Peyer's patch (tissue), 4 donors: Measurements from ENCODE around the gene TMEM165. TPM values are rescaled to one million over a fixed set of nuclear protein-coding genes. Genes with fewer than 3 reads are reported as not detected.

Experiments
- DNase-seq, 3 donors: peaks; one replicate each; pipeline ENCODE4 v3.0.0-alpha.2; 2017 to 2019
- H3K27ac ChIP-seq, 4 donors: fragments of 200-600 bp; sonication (generic); one replicate each; pipeline ENCODE4 v1.5.1; 2016 to 2019
- H3K27me3 ChIP-seq, 2 donors: fragments of 200-600 bp; sonication (generic); one replicate each; pipeline ENCODE4 v1.5.1; 2019
- H3K36me3 ChIP-seq, 3 donors: fragments of 200-600 bp; sonication (generic); one replicate each; pipeline ENCODE4 v1.5.1; 2016 to 2019
- H3K4me1 ChIP-seq, 4 donors: fragments of 200-600 bp; sonication (generic); one replicate each; pipeline ENCODE4 v1.5.1; 2016 to 2019
- H3K4me3 ChIP-seq, 4 donors: fragments of 200-600 bp; sonication (generic); 1 replicate in 3 of 4; 2 replicates in 1 of 4; pipeline ENCODE4 v1.5.1; 2016 to 2019; ENCODE audit warnings: mild to moderate bottlenecking in 1 of 4
- H3K9me3 ChIP-seq, 4 donors: fragments of 200-600 bp; sonication (generic); one replicate each; pipeline ENCODE4 v1.5.1; 2016 to 2019; ENCODE audit warnings: mild to moderate bottlenecking in 1 of 4
- CTCF ChIP-seq, 6 experiments: fragments of 450-650 bp in 4 of 6; fragments of 200-600 bp in 2 of 6; sonication (generic) in 1 of 6; IDR thresholded peaks; one replicate each; pipeline ENCODE4 v1.5.1; 2017 to 2019; ENCODE audit warnings: antibody characterized with exemption in 6 of 6, mild to moderate bottlenecking in 3 of 6, moderate library complexity in 1 of 6
- POLR2A ChIP-seq, 2 donors: fragments of 450-650 bp; IDR thresholded peaks; one replicate each; pipeline ENCODE4 v1.5.1; 2017; ENCODE audit warnings: antibody characterized with exemption in 2 of 2, mild to moderate bottlenecking in 2 of 2, moderate library complexity in 2 of 2
- small RNA-seq, 2 donors: library from RNA; depleted of rRNA; stranded (forward); fragments of <200 nt; gene quantifications; one replicate each; pipeline ENCODE3, GENCODE V24; 2016
- total RNA-seq, 4 donors: library from RNA; depleted of rRNA; stranded (reverse); fragments of >200 nt; gene quantifications; one replicate each; pipeline ENCODE4 v1.1.0, GENCODE V29; 2016

The TMEM165 gene
- total RNA-seq, 4 donors from 2014 or later, result 78.2 to 105 (median 91.4) TPM

DNA sequence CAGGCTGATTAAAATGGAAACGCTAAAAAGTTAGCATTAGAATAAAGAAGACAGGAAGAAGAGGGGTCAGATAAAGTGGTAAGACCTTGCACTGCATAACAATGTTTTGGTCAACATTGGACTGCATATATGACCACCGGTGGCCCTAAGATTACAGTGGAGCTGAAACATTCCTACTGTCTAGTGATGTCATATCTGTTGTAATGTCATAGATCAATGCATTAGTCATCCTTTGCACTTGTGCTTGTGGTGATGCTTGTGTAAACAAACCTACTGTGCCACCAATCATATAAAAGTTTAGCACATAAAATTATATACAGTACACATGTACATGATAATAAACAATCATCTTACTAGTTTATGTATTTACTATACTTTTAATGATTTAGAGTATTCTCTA, 73.0 kb downstream of the TMEM165 start:
- DNase-seq, result no peak
- H3K36me3 ChIP-seq, result peaks cover 0 to 40% (median 0%) of the 10 kb centered on the region in 3 donors

GRCh38 chr4:55469979-55470378, 74.2 kb downstream of the TMEM165 start:
- TF ChIP-seq CTCF (IDR thresholded peaks at IDR 0.05), result no peak
- TF ChIP-seq POLR2A (IDR thresholded peaks at IDR 0.05), result no peak
- H3K4me3 ChIP-seq, result no peak overlapping the region
- DNase-seq, result no peak
- no peak overlapping the region for H3K27ac ChIP-seq
- H3K36me3 ChIP-seq, result peaks cover 0 to 44% (median 0%) of the 10 kb centered on the region in 3 donors
- peaks cover 0 to 3% (median 0%) of the 10 kb centered on the region in 4 donors for H3K9me3 ChIP-seq
- H3K4me1 ChIP-seq, result no peaks in the 10 kb centered on the region
- H3K27me3 ChIP-seq, result no peaks in the 10 kb centered on the region

More for the DNA sequence above, 73.0 kb downstream of the TMEM165 start:
- Histone ChIP-seq H3K27me3 (no peaks in the 10 kb centered on the region), H3K27ac (no peak overlapping the region), H3K9me3 (no peaks in the 10 kb centered on the region), H3K4me1 (no peaks in the 10 kb centered on the region), H3K4me3 (no peak overlapping the region)
- TF ChIP-seq CTCF (IDR thresholded peaks at IDR 0.05) (no peak), POLR2A (IDR thresholded peaks at IDR 0.05) (no peak)

Small RNAs within 50 kb of the gene (small RNA-seq; reads per million reads assigned to genes)
- gene RF00019, result 0 reads per million in 2 donors

Other genes starting within 250 kb of the TMEM165 start
- gene SRD5A3, start 49.7 kb upstream of the TMEM165 start, total RNA-seq, result 10 to 100 TPM in 2 of 4 donors, 1 to 10 TPM in 2; 1.7 to 19.6 (median 9.4) TPM
- gene CLOCK, start 151.0 kb downstream of the TMEM165 start, total RNA-seq, result 10 to 100 TPM; 23.0 to 32.1 (median 27.8) TPM
- not detected for gene PDCL2, start 196.3 kb downstream of the TMEM165 start, total RNA-seq
- not detected for gene NMU, start 240.3 kb downstream of the TMEM165 start, total RNA-seq